ENCODE measurements around the gene BNIP3. TPM values are rescaled to one million over a fixed set of nuclear protein-coding genes. Genes with fewer than 3 reads are reported as not detected.

Gene BNIP3
- polyA plus RNA-seq: 8.7 TPM

- Mint-ChIP-seq H3K27ac (peak within 1 kb of the TSS in 2 of 3 donors; percentile 20 to 87), H3K9me3 (no peaks in the 10 kb centered on the region), H3K4me3 (peak within 1 kb of the TSS; percentile 83 to 92 (median 91)), H3K27me3 (peaks cover 9% of the 10 kb centered on the region), H3K4me1 (peaks cover 3 to 16% (median 11%) of the 10 kb centered on the region in 3 donors), H3K36me3 (peaks cover 2% of the 10 kb centered on the region)
Measured at GRCh38 chr10:131981429-131982184, at the start of gene BNIP3. BNIP3 (minus strand) TSS chr10:131981923; CDS start chr10:131981806, 117 bp downstream.

- H3K27ac Mint-ChIP-seq: no peak overlapping the region
- no peak overlapping the region for H3K4me3 Mint-ChIP-seq
- peaks cover 0 to 2% (median 0%) of the 10 kb centered on the region in 3 donors for H3K9me3 Mint-ChIP-seq
- no peaks in the 10 kb centered on the region for H3K4me1 Mint-ChIP-seq
- peaks cover 35% of the 10 kb centered on the region for H3K27me3 Mint-ChIP-seq
- peaks cover 1% of the 10 kb centered on the region for H3K36me3 Mint-ChIP-seq
Measured at GRCh38 chr10:132030898-132031463, 49.3 kb upstream of the BNIP3 start.

- H3K4me3 Mint-ChIP-seq: no peak overlapping the region
- H3K9me3 Mint-ChIP-seq: no peaks in the 10 kb centered on the region
- no peak overlapping the region for H3K27ac Mint-ChIP-seq
- H3K4me1 Mint-ChIP-seq: no peaks in the 10 kb centered on the region
- H3K27me3 Mint-ChIP-seq: peaks cover 24% of the 10 kb centered on the region
- peaks cover under 1% of the 10 kb centered on the region for H3K36me3 Mint-ChIP-seq
Measured at GRCh38 chr10:132028706-132029105, 47.0 kb upstream of the BNIP3 start.

- Mint-ChIP-seq H3K4me3 (no peak overlapping the region), H3K36me3 (no peaks in the 10 kb centered on the region), H3K27me3 (peaks cover 24% of the 10 kb centered on the region), H3K27ac (no peak overlapping the region), H3K9me3 (no peaks in the 10 kb centered on the region), H3K4me1 (peaks cover 4 to 5% (median 5%) of the 10 kb centered on the region in 3 donors)
Measured at GRCh38 chr10:132027423-132027983, 45.8 kb upstream of the BNIP3 start.

- Mint-ChIP-seq H3K27ac (peak overlapping the region in 1 of 3 donors; percentile 29), H3K4me1 (peaks cover 4 to 8% (median 5%) of the 10 kb centered on the region in 3 donors), H3K9me3 (no peaks in the 10 kb centered on the region), H3K27me3 (peaks cover 20% of the 10 kb centered on the region), H3K36me3 (peaks cover 2% of the 10 kb centered on the region), H3K4me3 (peak overlapping the region in 1 of 4 donors; percentile 79)
Measured at GRCh38 chr10:132023092-132023811, 41.5 kb upstream of the BNIP3 start.

GRCh38 chr10:132022241-132022640 is 40.5 kb upstream of the BNIP3 start:
- H3K27me3 Mint-ChIP-seq: peaks cover 14% of the 10 kb centered on the region
- peaks cover 2% of the 10 kb centered on the region for H3K36me3 Mint-ChIP-seq
- no peak overlapping the region for H3K4me3 Mint-ChIP-seq
- H3K27ac Mint-ChIP-seq: no peak overlapping the region
- peaks cover 4 to 8% (median 5%) of the 10 kb centered on the region in 3 donors for H3K4me1 Mint-ChIP-seq
- H3K9me3 Mint-ChIP-seq: no peaks in the 10 kb centered on the region

- Mint-ChIP-seq H3K9me3 (no peaks in the 10 kb centered on the region), H3K36me3 (peaks cover 2% of the 10 kb centered on the region), H3K27ac (no peak overlapping the region), H3K4me3 (no peak overlapping the region), H3K4me1 (peaks cover 4 to 8% (median 5%) of the 10 kb centered on the region in 3 donors), H3K27me3 (peaks cover 14% of the 10 kb centered on the region)
Measured at GRCh38 chr10:132021504-132022143, 39.9 kb upstream of the BNIP3 start.

- Mint-ChIP-seq H3K27me3 (peaks cover 12% of the 10 kb centered on the region), H3K4me1 (peaks cover 4 to 8% (median 5%) of the 10 kb centered on the region in 3 donors), H3K27ac (no peak overlapping the region), H3K4me3 (no peak overlapping the region), H3K36me3 (peaks cover 2% of the 10 kb centered on the region), H3K9me3 (no peaks in the 10 kb centered on the region)
Measured at GRCh38 chr10:132021046-132021445, 39.3 kb upstream of the BNIP3 start.

- peaks cover 4 to 8% (median 5%) of the 10 kb centered on the region in 3 donors for H3K4me1 Mint-ChIP-seq
- peaks cover 12% of the 10 kb centered on the region for H3K27me3 Mint-ChIP-seq
- H3K9me3 Mint-ChIP-seq: no peaks in the 10 kb centered on the region
- peaks cover 2% of the 10 kb centered on the region for H3K36me3 Mint-ChIP-seq
- no peak overlapping the region for H3K27ac Mint-ChIP-seq
- H3K4me3 Mint-ChIP-seq: no peak overlapping the region
Measured at GRCh38 chr10:132020456-132020855, 38.7 kb upstream of the BNIP3 start.

- H3K36me3 Mint-ChIP-seq: peaks cover 2% of the 10 kb centered on the region
- no peak overlapping the region for H3K4me3 Mint-ChIP-seq
- H3K9me3 Mint-ChIP-seq: no peaks in the 10 kb centered on the region
- H3K27ac Mint-ChIP-seq: no peak overlapping the region
- peaks cover 12% of the 10 kb centered on the region for H3K27me3 Mint-ChIP-seq
- peaks cover 4 to 8% (median 5%) of the 10 kb centered on the region in 3 donors for H3K4me1 Mint-ChIP-seq
Measured at GRCh38 chr10:132019366-132019765, 37.6 kb upstream of the BNIP3 start.

- H3K4me3 Mint-ChIP-seq: no peak overlapping the region
- peaks cover 4 to 8% (median 5%) of the 10 kb centered on the region in 3 donors for H3K4me1 Mint-ChIP-seq
- H3K27me3 Mint-ChIP-seq: peaks cover 7% of the 10 kb centered on the region
- peaks cover 2% of the 10 kb centered on the region for H3K36me3 Mint-ChIP-seq
- H3K27ac Mint-ChIP-seq: no peak overlapping the region
- no peaks in the 10 kb centered on the region for H3K9me3 Mint-ChIP-seq
Measured at GRCh38 chr10:132018446-132018845, 36.7 kb upstream of the BNIP3 start.

- Mint-ChIP-seq H3K27me3 (peaks cover 3% of the 10 kb centered on the region), H3K36me3 (peaks cover 2% of the 10 kb centered on the region), H3K4me1 (peaks cover 0 to 3% (median 0%) of the 10 kb centered on the region in 3 donors), H3K4me3 (no peak overlapping the region), H3K27ac (no peak overlapping the region), H3K9me3 (no peaks in the 10 kb centered on the region)
Measured at GRCh38 chr10:132016514-132016913, 34.8 kb upstream of the BNIP3 start.

- Mint-ChIP-seq H3K9me3 (no peaks in the 10 kb centered on the region), H3K4me1 (no peaks in the 10 kb centered on the region), H3K27me3 (peaks cover 2% of the 10 kb centered on the region), H3K36me3 (no peaks in the 10 kb centered on the region), H3K4me3 (no peak overlapping the region), H3K27ac (no peak overlapping the region)
Measured at GRCh38 chr10:132011445-132011844, 29.7 kb upstream of the BNIP3 start.

GRCh38 chr10:132011024-132011423 is 29.3 kb upstream of the BNIP3 start:
- no peak overlapping the region for H3K27ac Mint-ChIP-seq
- peaks cover 2% of the 10 kb centered on the region for H3K27me3 Mint-ChIP-seq
- H3K4me3 Mint-ChIP-seq: no peak overlapping the region
- H3K36me3 Mint-ChIP-seq: no peaks in the 10 kb centered on the region
- no peaks in the 10 kb centered on the region for H3K9me3 Mint-ChIP-seq
- H3K4me1 Mint-ChIP-seq: no peaks in the 10 kb centered on the region
